Putamen (tissue), 1 donor: ENCODE measurements around the gene APBB1IP.

ENCODE experiments used
- DNase-seq: peaks from one replicate; pipeline ENCODE4 v3.0.0-alpha.2; 2016; ENCODE audit warnings: low spot score

Gene APBB1IP

GRCh38 chr10:26507441-26507840, 69.3 kb downstream of the APBB1IP start:
- DNase-seq, result no peak

GRCh38 chr10:26508016-26508415, 69.9 kb downstream of the APBB1IP start:
- no peak for DNase-seq

- DNase-seq, result no peak
Observed at GRCh38 chr10:26509307-26509706, 71.2 kb downstream of the APBB1IP start.

GRCh38 chr10:26513101-26513500, 75.0 kb downstream of the APBB1IP start:
- no peak for DNase-seq

- DNase-seq, result no peak
Observed at GRCh38 chr10:26516540-26517101, 78.5 kb downstream of the APBB1IP start.

GRCh38 chr10:26517141-26517867, 79.2 kb downstream of the APBB1IP start:
- DNase-seq, result no peak

- DNase-seq, result no peak
Observed at GRCh38 chr10:26519803-26520202, 81.7 kb downstream of the APBB1IP start.

GRCh38 chr10:26520575-26520974, 82.4 kb downstream of the APBB1IP start:
- DNase-seq, result no peak

- DNase-seq, result no peak
Observed at GRCh38 chr10:26524161-26524896, 86.2 kb downstream of the APBB1IP start.

GRCh38 chr10:26525586-26525985, 87.4 kb downstream of the APBB1IP start:
- DNase-seq, result no peak

- no peak for DNase-seq
Observed at GRCh38 chr10:26527018-26527417, 88.9 kb downstream of the APBB1IP start.

- DNase-seq, result no peak
Observed at GRCh38 chr10:26528048-26528447, 89.9 kb downstream of the APBB1IP start.

GRCh38 chr10:26528715-26529393, 90.7 kb downstream of the APBB1IP start:
- DNase-seq, result no peak

- no peak for DNase-seq
Observed at GRCh38 chr10:26534384-26534783, 96.2 kb downstream of the APBB1IP start.

GRCh38 chr10:26540601-26541000, 102.5 kb downstream of the APBB1IP start:
- no peak for DNase-seq

- no peak for DNase-seq
Observed at GRCh38 chr10:26543567-26544306, 105.6 kb downstream of the APBB1IP start.

GRCh38 chr10:26544932-26545331, 106.8 kb downstream of the APBB1IP start:
- DNase-seq, result no peak

- DNase-seq, result no peak
Observed at GRCh38 chr10:26550774-26551526, 112.8 kb downstream of the APBB1IP start.

GRCh38 chr10:26554246-26554645, 116.1 kb downstream of the APBB1IP start:
- DNase-seq, result no peak

GRCh38 chr10:26555719-26556368, 117.7 kb downstream of the APBB1IP start:
- peak; percentile 29 for DNase-seq
